Natural killer cell (primary cell): Measurements from ENCODE around the gene ARMC3. TPM values are rescaled to one million over a fixed set of nuclear protein-coding genes. Genes with fewer than 3 reads are reported as not detected.

Experiments
- ATAC-seq, 3 donors: fragments of 150-1000 bp in 2 of 3; fragments of 200-7000 bp in 1 of 3; cut with Tn5 transposase; 1 replicate in 1 of 3; 2 replicates in 2 of 3; pipeline ENCODE4 v1.10.0; 2021; ENCODE audit warnings: mild to moderate bottlenecking in 2 of 3, moderate library complexity in 2 of 3
- DNase-seq, 2 donors: peaks; one replicate each; pipeline versions ENCODE4 v3.0.0 to v3.0.0-alpha.2; 2013 to 2021; ENCODE audit warnings: mixed read lengths in 1 of 2
- H3K27ac ChIP-seq: one replicate; pipeline ENCODE4 v1.5.1; 2013; ENCODE audit warnings: mild to moderate bottlenecking, low read length
- H3K27me3 ChIP-seq: one replicate; pipeline ENCODE4 v1.6.1; 2013; ENCODE audit warnings: low read length; ENCODE audit not compliant: control insufficient read depth, insufficient read depth
- H3K36me3 ChIP-seq: one replicate; pipeline ENCODE4 v1.6.1; 2013; ENCODE audit warnings: low read length; ENCODE audit not compliant: control insufficient read depth, insufficient read depth
- H3K4me1 ChIP-seq: one replicate; pipeline ENCODE4 v1.6.1; 2013; ENCODE audit warnings: low read length; ENCODE audit not compliant: control insufficient read depth, insufficient read depth
- H3K4me3 ChIP-seq: one replicate; pipeline ENCODE4 v1.5.1; 2013; ENCODE audit warnings: low read length
- H3K9me3 ChIP-seq: one replicate; pipeline ENCODE4 v1.6.1; 2013; ENCODE audit warnings: low read length; ENCODE audit not compliant: control insufficient read depth, insufficient read depth
- H3K27ac Mint-ChIP-seq, 2 donors: one replicate each; pipeline ENCODE4 v1.8.0; 2022; ENCODE audit warnings: mild to moderate bottlenecking in 2 of 2, mixed read lengths in 2 of 2, moderate library complexity in 1 of 2
- H3K27me3 Mint-ChIP-seq, 2 donors: one replicate each; pipeline ENCODE4 v1.8.0; 2022; ENCODE audit warnings: low read depth in 2 of 2, mixed read lengths in 2 of 2
- H3K36me3 Mint-ChIP-seq: one replicate; pipeline ENCODE4 v1.8.0; 2022; ENCODE audit warnings: mixed read lengths
- H3K4me1 Mint-ChIP-seq, 2 donors: one replicate each; pipeline ENCODE4 v1.8.0; 2022; ENCODE audit warnings: mixed read lengths in 2 of 2
- H3K4me3 Mint-ChIP-seq: one replicate; pipeline ENCODE4 v1.8.0; 2022; ENCODE audit warnings: mild to moderate bottlenecking, moderate library complexity, mixed read lengths
- H3K9me3 Mint-ChIP-seq, 2 donors: one replicate each; pipeline ENCODE4 v1.8.0; 2022; ENCODE audit warnings: mixed read lengths in 2 of 2
- WGBS: methylation state at CpG from one replicate; pipeline ENCODE4 v1.1.7; 2013; ENCODE audit warnings: missing lambda C conversion rate; ENCODE audit not compliant: insufficient coverage; 5-methylcytosine and 5-hydroxymethylcytosine counted together
- intact Hi-C: fragments of 100-400 bp; cut with micrococcal nuclease; formaldehyde crosslinking; loops from one replicate; pipeline ENCODE4 v1.14.2; 2022
- total RNA-seq, 4 donors: library from RNA; stranded (reverse); fragments of 120-200 nt in 1 of 4; gene quantifications; one replicate each; pipeline versions ENCODE4 v1.2.3 to v1.2.4, GENCODE V29; 2013 to 2022
- TF ChIP-seq, protein P1 (sequence below): fragments of 200-600 bp; IDR thresholded peaks from one replicate; pipeline ENCODE4 v1.8.0; 2022; ENCODE audit warnings: antibody characterized with exemption

The ARMC3 gene
- total RNA-seq, 3 donors from 2014 or later (not counting 1 experiment from before 2014, with no cell fraction given), result 0.65 to 0.68 TPM; not detected in 1

DNA sequence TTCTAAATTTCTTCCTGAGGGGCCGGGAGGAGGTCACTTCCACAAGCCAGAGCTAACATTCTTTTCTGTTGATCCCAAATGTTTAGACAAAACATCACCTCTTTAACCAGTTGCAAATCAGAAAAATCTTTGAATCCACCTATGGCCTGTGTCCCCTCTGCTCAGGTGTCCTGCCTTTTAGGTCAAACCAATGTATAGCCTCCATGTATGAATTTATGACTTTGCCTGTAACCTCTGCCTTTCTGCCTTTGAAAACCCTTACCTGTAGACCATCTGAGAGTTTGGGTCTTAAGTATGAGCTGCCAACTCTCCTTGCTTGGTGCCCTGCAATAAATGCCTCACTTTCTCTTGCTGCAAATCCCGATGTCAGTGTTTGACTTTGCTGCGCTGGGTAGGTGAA is 123.4 kb downstream of the ARMC3 start:
- Histone ChIP-seq H3K4me1 (no peaks in the 10 kb centered on the region), H3K27me3 (no peaks in the 10 kb centered on the region), H3K9me3 (no peaks in the 10 kb centered on the region), H3K27ac (no peak overlapping the region), H3K4me3 (no peak overlapping the region), H3K36me3 (no peaks in the 10 kb centered on the region)
- intact Hi-C loops, result no loop called here
- TF ChIP-seq, protein P1, sequence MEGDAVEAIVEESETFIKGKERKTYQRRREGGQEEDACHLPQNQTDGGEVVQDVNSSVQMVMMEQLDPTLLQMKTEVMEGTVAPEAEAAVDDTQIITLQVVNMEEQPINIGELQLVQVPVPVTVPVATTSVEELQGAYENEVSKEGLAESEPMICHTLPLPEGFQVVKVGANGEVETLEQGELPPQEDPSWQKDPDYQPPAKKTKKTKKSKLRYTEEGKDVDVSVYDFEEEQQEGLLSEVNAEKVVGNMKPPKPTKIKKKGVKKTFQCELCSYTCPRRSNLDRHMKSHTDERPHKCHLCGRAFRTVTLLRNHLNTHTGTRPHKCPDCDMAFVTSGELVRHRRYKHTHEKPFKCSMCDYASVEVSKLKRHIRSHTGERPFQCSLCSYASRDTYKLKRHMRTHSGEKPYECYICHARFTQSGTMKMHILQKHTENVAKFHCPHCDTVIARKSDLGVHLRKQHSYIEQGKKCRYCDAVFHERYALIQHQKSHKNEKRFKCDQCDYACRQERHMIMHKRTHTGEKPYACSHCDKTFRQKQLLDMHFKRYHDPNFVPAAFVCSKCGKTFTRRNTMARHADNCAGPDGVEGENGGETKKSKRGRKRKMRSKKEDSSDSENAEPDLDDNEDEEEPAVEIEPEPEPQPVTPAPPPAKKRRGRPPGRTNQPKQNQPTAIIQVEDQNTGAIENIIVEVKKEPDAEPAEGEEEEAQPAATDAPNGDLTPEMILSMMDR, result no peak
- no peak overlapping the region for H3K4me3 Mint-ChIP-seq
- no peak for DNase-seq
- ATAC-seq, result no peak
- H3K27ac Mint-ChIP-seq, result no peak overlapping the region
- H3K27me3 Mint-ChIP-seq, result peaks cover 19 to 61% of the 10 kb centered on the region in 2 donors
- no peaks in the 10 kb centered on the region for H3K9me3 Mint-ChIP-seq
- no peaks in the 10 kb centered on the region for H3K4me1 Mint-ChIP-seq
- H3K36me3 Mint-ChIP-seq, result no peaks in the 10 kb centered on the region
- 97% methylated on average over 3 of the region's 3 CpGs for WGBS

DNA sequence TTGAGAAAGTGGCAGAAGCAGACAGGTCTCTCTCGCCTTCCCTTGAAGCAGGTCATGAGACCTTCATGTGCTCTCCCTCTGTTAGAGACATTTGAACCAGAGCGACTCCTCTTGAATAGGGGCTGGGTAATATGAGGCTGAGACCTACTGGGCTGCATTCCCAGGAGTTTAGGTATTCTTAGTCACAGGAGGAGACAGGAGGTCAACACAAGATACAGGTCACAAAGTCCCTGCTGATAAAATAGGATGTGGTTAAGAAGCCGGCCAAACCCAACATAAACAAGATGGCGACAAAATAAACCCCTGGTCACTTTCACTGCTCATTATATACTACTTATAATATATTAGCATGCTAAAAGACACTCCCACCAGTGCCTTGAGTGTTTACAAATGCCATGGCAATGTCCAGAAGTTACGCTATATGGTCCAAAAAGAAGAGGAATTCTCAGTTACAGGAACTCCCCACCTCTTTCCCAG is 124.0 kb downstream of the ARMC3 start:
- Mint-ChIP-seq H3K9me3 (no peaks in the 10 kb centered on the region), H3K27ac (no peak overlapping the region), H3K4me1 (no peaks in the 10 kb centered on the region), H3K27me3 (peaks cover 25 to 66% of the 10 kb centered on the region in 2 donors), H3K4me3 (no peak overlapping the region), H3K36me3 (no peaks in the 10 kb centered on the region)
- H3K27me3 ChIP-seq, result no peaks in the 10 kb centered on the region
- H3K36me3 ChIP-seq, result no peaks in the 10 kb centered on the region
- no peak overlapping the region for H3K27ac ChIP-seq
- no peak overlapping the region for H3K4me3 ChIP-seq
- no peaks in the 10 kb centered on the region for H3K9me3 ChIP-seq
- TF ChIP-seq, protein P1, result no peak
- no peaks in the 10 kb centered on the region for H3K4me1 ChIP-seq
- WGBS, result 88% methylated on average over 4 of the region's 5 CpGs
- DNase-seq (no peak), ATAC-seq (no peak)
- intact Hi-C loops, result no loop called here

DNA sequence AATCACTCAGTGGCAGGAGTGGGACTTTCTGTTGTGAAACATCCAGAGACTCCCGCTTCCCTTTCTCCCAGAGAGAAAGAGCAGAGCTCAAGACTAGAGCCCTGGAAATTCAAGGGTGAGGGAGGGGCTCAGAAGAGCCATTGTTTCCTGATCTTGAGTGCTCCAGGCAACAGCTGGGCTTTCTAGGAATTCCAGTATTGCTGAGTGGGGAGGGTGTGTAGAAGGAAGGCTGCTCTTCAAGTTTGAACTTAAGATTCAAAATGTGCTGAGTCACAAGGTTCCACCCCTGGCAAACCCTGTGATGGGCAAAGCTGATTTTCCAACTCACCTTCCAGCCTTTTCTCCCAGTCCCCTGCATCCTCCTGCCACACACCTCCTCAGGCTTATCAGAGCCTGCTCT is 125.2 kb downstream of the ARMC3 start:
- Mint-ChIP-seq H3K4me3 (no peak overlapping the region), H3K27me3 (peaks cover 22 to 56% of the 10 kb centered on the region in 2 donors), H3K4me1 (no peaks in the 10 kb centered on the region), H3K36me3 (no peaks in the 10 kb centered on the region), H3K9me3 (no peaks in the 10 kb centered on the region), H3K27ac (no peak overlapping the region)
- ATAC-seq (no peak), DNase-seq (no peak)
- 100% methylated on average over 1 of the region's 1 CpG for WGBS
- TF ChIP-seq, protein P1, result no peak
- no peaks in the 10 kb centered on the region for H3K27me3 ChIP-seq
- H3K4me1 ChIP-seq, result no peaks in the 10 kb centered on the region
- intact Hi-C loops, result no loop called here
- H3K4me3 ChIP-seq, result no peak overlapping the region
- H3K9me3 ChIP-seq, result no peaks in the 10 kb centered on the region
- H3K36me3 ChIP-seq, result no peaks in the 10 kb centered on the region
- H3K27ac ChIP-seq, result no peak overlapping the region
